ENCODE measurements around the gene SND1.

DNA sequence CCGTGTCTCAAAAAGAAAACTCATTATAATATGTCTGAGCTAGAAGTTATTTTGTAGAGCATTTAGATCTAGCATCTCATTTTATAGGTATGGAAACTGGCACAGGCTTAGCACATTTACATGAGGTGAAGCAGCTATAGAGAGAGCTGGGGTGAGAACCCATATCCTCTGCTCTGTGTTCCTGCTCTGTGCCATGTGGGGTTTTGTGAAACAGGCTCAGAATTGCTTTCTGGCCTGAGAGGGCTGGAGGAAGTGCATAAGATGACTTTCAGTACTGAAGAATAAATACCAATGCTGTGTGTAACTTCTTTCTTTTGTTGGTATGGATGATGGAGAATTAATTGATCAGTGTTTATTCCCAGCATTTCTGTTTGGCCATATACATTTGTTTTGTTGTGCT, 220.1 kb downstream of the SND1 start:
- TF ChIP-seq EGR1 (IDR thresholded peaks at IDR 0.05; ENCODE audit: low read depth in 2 of 2) (no peak), REST (IDR thresholded peaks at IDR 0.05) (no peak), CTCF (IDR thresholded peaks at IDR 0.05; ENCODE audit: low read depth, low read length, missing input control) (no peak), RAD21 (IDR thresholded peaks at IDR 0.05) (no peak), GABPA (IDR thresholded peaks at IDR 0.05 in 1 of 2, conservative IDR thresholded peaks at IDR 0.05 in 1 of 2) (no peak), RXRA (IDR thresholded peaks at IDR 0.05) (no peak), TAF1 (conservative IDR thresholded peaks at IDR 0.05) (no peak)
- TF ChIP-seq, protein P1, sequence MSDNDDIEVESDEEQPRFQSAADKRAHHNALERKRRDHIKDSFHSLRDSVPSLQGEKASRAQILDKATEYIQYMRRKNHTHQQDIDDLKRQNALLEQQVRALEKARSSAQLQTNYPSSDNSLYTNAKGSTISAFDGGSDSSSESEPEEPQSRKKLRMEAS (IDR thresholded peaks at IDR 0.05), result no peak
- TF ChIP-seq, protein P2, sequence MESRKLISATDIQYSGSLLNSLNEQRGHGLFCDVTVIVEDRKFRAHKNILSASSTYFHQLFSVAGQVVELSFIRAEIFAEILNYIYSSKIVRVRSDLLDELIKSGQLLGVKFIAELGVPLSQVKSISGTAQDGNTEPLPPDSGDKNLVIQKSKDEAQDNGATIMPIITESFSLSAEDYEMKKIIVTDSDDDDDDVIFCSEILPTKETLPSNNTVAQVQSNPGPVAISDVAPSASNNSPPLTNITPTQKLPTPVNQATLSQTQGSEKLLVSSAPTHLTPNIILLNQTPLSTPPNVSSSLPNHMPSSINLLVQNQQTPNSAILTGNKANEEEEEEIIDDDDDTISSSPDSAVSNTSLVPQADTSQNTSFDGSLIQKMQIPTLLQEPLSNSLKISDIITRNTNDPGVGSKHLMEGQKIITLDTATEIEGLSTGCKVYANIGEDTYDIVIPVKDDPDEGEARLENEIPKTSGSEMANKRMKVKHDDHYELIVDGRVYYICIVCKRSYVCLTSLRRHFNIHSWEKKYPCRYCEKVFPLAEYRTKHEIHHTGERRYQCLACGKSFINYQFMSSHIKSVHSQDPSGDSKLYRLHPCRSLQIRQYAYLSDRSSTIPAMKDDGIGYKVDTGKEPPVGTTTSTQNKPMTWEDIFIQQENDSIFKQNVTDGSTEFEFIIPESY (IDR thresholded peaks at IDR 0.05), result no peak

Measured in liver (tissue), 3 donors.